Skeletal muscle satellite cell (primary cell): Measurements from ENCODE around the gene RCAN1.

Experiments used
- H3K27me3 ChIP-seq: 2 replicates; pipeline ENCODE4 v1.7.0; 2013; ENCODE audit warnings: low read length; ENCODE audit not compliant: control insufficient read depth, insufficient read depth
- H3K36me3 ChIP-seq: 2 replicates; pipeline ENCODE4 v1.7.0; 2013; ENCODE audit warnings: mild to moderate bottlenecking, control low read depth, low read length; ENCODE audit not compliant: insufficient read depth
- H3K4me1 ChIP-seq: 2 replicates; pipeline ENCODE4 v1.7.0; 2013; ENCODE audit warnings: low read length; ENCODE audit not compliant: control insufficient read depth, insufficient read depth
- H3K4me2 ChIP-seq: 2 replicates; pipeline ENCODE4 v1.7.0; 2013; ENCODE audit warnings: mild to moderate bottlenecking, low read length
- H3K4me3 ChIP-seq: 2 replicates; pipeline ENCODE4 v1.7.0; 2013; ENCODE audit warnings: low read length
- H3K9ac ChIP-seq: 2 replicates; pipeline ENCODE4 v1.7.0; 2013; ENCODE audit warnings: mild to moderate bottlenecking, low read depth, low read length, moderate library complexity
- H3K9me3 ChIP-seq: replicated peaks from 2 replicates; pipeline ENCODE4 v1.7.0; 2013; ENCODE audit warnings: mild to moderate bottlenecking, control low read depth, low read length

Gene RCAN1

DNA sequence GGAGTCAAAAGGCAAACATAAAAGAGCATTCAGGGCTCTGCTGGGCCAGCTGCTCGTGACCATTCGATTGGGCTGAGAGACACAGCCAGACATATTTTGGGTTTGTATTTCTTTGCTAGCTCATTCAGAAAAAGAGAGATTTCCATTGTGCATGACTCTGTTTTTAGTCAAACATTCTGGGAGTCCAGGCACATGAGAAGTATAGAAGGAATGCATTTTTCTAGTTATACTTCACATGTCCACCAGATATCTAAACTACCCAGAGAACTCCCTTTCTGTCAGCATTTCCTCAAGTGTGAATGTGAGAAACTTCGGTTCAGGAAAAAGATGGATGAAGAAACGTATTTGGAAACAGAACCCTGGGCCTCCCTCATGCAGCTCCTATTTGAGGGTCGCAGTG is 96.6 kb downstream of the RCAN1 start:
- Histone ChIP-seq H3K4me1 (no peaks in the 10 kb centered on the region), H3K36me3 (peaks cover 42% of the 10 kb centered on the region), H3K9me3 (no peaks in the 10 kb centered on the region), H3K4me2 (no peak overlapping the region), H3K9ac (no peak overlapping the region), H3K27me3 (no peaks in the 10 kb centered on the region), H3K4me3 (no peak overlapping the region)

DNA sequence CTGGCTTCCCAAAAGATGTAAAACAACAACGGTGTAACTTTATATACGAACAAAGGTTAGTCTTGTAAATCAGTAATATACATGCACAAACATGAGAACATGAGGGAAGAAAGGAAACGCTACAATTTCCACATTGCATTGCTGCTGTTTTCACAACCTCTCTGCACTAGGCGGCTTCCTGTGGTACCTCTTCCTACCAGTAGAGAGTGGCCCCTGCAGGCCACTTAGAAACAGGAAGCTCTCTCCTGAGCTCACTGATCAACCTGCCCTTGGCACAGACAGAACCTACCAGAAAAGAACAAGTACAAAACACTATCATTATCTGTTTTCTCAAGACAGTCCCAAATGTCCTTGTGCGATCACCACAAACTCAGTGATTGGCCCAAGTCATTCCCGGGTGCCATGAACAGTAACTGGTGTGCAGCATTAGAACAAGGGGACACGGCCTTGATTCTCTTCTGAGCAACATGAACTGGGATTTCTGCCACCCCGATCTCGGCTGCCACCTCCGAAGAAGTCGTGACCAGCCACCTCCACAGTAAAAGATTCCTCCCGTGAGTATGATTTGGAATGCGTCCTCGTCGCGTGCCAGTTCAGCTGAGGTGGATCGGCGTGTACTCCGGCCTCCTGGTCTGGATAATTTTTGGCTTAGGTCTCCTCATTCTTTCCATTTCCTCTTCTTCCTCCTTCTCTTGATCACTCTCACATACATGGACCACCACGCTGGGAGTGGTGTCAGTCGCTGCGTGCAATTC is 97.2 kb downstream of the RCAN1 start:
- Histone ChIP-seq H3K9ac (no peak overlapping the region), H3K4me2 (no peak overlapping the region), H3K9me3 (no peaks in the 10 kb centered on the region), H3K36me3 (peaks cover 42% of the 10 kb centered on the region), H3K4me3 (no peak overlapping the region), H3K27me3 (no peaks in the 10 kb centered on the region), H3K4me1 (no peaks in the 10 kb centered on the region)

DNA sequence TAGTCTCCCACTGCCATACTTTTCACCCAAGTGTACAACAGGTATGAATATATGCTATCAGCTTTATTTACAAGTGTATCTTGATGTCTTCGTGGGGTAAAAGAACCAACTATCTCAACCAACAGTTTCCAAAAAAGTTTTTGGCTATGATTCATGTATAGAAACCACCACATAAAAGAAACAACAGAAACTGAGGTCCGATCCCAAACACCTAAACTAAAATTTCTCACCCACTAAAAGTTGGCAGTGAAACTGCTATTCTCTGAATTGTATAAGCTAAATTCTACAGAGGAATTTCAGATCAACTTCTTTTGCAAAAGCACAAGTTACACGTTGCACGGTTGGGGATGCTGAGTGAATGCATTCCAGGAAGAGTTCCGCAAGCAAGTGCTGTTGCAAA is 97.9 kb downstream of the RCAN1 start:
- H3K9me3 ChIP-seq: no peaks in the 10 kb centered on the region
- H3K4me2 ChIP-seq: no peak overlapping the region
- no peak overlapping the region for H3K9ac ChIP-seq
- H3K27me3 ChIP-seq: no peaks in the 10 kb centered on the region
- peaks cover 4% of the 10 kb centered on the region for H3K4me1 ChIP-seq
- H3K4me3 ChIP-seq: no peak overlapping the region
- H3K36me3 ChIP-seq: peaks cover 42% of the 10 kb centered on the region

DNA sequence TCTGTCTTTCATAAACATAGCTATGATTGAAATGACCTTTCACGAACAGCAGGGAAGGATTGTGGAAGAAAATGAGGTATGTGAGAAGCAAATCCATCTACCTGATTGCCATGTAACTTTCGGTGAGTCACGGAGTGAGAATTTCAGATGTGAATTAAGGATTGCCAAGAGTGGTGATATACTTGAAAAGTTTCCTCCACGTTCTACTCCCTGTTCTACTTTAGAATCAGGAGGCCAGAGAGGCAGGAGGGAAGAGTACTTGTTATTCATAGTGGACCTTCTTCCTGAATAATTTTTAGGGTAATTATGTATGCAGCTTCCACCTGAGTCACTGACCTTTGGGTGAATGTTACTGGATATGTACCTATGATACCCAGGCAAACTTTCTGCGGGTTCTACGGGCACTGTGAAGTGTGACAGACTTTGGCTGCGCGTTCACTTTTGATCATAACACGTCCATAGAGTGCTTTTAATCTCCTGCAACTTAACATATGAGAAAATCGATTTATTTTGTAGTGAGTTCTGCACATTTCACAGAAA is 100.3 kb downstream of the RCAN1 start:
- Histone ChIP-seq H3K9ac (no peak overlapping the region), H3K4me3 (no peak overlapping the region), H3K4me2 (no peak overlapping the region), H3K36me3 (peaks cover 20% of the 10 kb centered on the region), H3K4me1 (peaks cover 12% of the 10 kb centered on the region), H3K9me3 (no peaks in the 10 kb centered on the region), H3K27me3 (no peaks in the 10 kb centered on the region)

DNA sequence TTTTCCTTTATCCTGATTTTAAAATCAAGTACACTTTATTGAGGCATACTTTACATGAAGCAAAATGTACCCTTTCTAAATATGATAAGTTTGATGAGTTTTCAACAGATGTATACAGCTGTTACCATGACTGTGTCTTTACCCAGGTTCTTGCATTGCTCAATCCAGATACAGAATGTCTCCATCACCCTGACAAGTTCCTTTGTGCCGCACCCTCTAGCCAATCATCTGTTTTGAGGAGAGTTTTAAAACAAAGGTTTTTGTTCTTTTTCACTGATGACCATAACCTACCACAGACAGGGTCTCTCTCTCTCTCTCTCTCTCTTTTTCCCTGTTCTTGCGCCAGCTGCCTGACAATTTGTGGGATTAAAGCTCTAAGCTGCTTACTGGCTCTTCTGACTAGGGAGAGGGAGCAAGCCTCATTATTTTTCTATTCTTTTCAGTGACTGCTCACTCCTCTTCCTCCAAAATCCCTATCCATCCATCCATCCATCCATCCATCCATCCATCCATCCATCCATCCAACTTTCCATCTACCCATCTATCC is 101.7 kb downstream of the RCAN1 start:
- H3K27me3 ChIP-seq: no peaks in the 10 kb centered on the region
- H3K4me2 ChIP-seq: no peak overlapping the region
- H3K9ac ChIP-seq: no peak overlapping the region
- H3K9me3 ChIP-seq: no peaks in the 10 kb centered on the region
- no peak overlapping the region for H3K4me3 ChIP-seq
- peaks cover 12% of the 10 kb centered on the region for H3K4me1 ChIP-seq
- peaks cover 10% of the 10 kb centered on the region for H3K36me3 ChIP-seq

DNA sequence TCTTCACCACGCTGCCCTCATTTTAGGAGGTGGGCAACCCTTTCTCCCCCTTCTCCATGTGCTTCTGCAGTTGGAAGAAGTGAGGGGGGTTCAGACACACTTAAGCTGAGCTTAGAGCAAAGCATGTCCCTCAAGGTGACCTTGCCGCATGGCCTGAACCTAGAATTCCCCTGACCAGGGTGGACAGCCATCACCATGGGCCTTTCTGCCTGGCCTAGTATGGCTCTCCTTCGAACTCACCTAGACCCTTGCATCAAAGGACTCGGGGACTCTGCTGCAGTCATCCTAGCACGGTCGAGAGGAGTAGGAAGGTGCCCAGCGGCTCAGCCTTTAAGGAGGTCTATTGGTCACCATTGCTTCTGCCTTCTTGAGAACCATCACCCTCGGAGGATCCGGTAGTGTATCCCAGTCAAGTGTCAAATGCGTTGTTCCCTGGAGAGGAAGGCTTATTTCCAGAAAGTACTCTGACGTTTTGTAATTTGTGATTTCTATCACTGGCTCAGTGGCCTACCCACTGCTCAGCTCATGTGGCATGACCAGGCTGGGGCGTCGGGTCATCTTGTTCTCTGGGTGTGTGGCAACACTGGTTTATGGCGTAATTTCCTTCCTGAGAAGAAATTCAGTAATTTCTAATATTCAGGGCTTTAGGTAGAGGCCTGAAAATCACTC is 103.0 kb downstream of the RCAN1 start, which contains the start of gene KCNE1:
Gene KCNE1 (minus strand): TSS at position 424 of the 669 bp plus-strand sequence. CDS start 62,576 bp downstream, outside the sequence.
- peaks cover 6% of the 10 kb centered on the region for H3K36me3 ChIP-seq
- peaks cover 10% of the 10 kb centered on the region for H3K27me3 ChIP-seq
- H3K9me3 ChIP-seq: no peaks in the 10 kb centered on the region
- no peak within 1 kb of the TSS for H3K9ac ChIP-seq
- peaks cover 12% of the 10 kb centered on the region for H3K4me1 ChIP-seq
- no peak within 1 kb of the TSS for H3K4me3 ChIP-seq
- no peak within 1 kb of the TSS for H3K4me2 ChIP-seq

DNA sequence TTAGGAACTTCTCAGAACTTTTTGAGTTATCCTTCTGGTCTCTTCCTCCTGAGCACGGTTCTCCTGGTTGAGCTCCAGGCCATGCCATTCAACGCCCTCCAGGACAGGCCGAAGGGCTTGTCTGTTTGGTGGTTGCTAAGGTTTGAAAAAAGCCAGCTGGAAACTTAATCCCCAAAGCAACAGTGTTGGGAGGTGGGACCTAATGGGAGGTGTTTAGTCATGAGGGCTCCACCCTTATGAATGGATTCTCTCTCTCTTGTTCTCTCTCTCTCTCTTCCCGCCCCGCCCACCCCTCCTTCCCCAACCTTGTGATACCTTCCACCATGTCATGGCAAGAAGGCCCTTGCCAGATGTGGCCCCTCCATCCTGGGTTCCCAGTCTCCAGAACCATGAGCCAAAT is 103.7 kb downstream of the RCAN1 start:
- Histone ChIP-seq H3K27me3 (peaks cover 13% of the 10 kb centered on the region), H3K9ac (no peak overlapping the region), H3K9me3 (no peaks in the 10 kb centered on the region), H3K4me2 (no peak overlapping the region), H3K4me3 (no peak overlapping the region), H3K36me3 (no peaks in the 10 kb centered on the region), H3K4me1 (peaks cover 12% of the 10 kb centered on the region)

DNA sequence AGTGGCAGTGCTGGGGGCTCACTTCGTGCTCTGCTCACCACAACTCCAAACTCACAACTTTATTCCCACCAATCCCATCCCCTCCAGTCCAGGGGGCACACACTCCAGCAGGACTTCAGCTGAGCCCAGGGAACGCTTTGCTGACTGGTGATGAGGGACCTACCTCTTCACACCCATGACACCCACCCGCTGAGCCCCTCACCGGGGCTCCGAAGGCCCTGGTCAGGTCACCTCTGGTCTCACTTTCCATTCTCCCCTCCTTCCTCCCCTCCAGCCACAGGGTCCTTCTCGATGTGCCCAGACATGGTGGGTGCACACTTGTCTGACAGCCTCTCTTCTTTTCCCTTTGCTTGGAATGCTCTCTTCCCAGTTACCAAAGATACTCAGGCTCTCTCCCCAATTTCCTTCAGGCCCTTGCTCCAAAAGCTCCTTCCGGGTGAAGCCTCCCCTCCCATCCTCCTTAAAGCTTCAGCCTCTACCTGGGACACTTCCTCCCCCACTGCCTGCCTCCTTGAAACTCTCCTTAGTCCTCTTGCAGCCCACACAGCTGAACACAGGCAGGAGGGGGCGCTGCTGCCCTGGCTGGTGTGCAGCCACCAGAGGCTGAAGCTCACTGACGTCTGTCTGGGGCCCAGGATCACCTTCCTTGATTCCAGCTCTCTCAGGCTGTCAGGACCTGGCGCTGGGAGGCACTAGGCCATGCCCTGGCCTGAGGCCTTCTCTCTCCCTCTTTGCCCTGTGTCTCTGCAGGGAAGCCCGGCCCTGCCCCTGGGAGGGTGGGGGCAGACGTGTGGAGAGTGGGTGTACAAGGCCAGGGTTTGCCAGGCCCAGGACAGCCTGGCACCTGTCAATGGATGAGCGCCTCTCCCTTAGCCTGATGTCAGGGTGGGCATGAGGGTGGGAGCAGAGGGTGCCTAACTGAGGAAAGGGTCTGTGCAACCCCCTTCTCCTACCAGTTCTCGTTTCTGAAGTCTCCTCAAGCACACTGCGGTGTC is 104.5 kb downstream of the RCAN1 start:
- H3K4me2 ChIP-seq: no peak overlapping the region
- H3K4me3 ChIP-seq: no peak overlapping the region
- peaks cover 13% of the 10 kb centered on the region for H3K27me3 ChIP-seq
- H3K4me1 ChIP-seq: peaks cover 12% of the 10 kb centered on the region
- no peaks in the 10 kb centered on the region for H3K36me3 ChIP-seq
- H3K9ac ChIP-seq: no peak overlapping the region
- no peaks in the 10 kb centered on the region for H3K9me3 ChIP-seq

DNA sequence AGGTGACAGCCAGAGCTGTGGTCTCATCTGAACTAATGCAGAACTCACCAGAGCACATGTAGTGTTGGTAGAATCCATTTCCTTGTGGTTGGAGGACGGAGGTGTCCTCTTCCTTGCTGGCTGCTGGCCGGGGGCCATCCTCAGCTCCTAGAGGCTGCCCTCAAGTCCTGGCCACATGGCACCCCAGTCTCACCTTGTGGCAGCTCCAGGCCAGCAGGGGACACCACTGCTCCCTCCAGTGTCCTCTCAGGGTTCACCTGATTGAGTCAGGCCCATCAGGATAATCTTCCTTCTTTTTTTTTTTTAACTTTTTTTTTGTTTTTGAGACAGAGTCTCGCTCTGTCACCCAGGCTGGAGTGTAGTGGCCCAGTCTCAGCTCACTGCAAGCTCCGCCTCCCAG is 105.8 kb downstream of the RCAN1 start:
- H3K9ac ChIP-seq: no peak overlapping the region
- peaks cover 12% of the 10 kb centered on the region for H3K4me1 ChIP-seq

DNA sequence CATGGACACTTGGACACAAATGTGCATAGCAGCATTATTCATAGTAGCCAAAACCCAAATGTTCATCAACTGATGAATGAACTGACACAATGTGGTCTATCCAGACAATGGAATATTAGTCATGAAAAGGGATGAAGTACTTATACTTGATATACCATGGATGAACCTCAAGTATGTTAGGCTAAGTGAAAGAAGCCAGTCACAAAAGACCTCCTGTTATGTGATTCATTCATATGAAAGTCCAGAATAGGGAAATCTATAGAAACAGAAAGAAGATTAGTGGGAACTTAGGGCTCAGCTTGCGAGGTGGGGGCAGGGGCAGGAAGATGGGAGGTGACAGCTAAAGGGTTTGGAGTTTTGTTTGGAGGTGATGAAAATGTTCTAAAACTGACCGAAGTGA is 110.3 kb downstream of the RCAN1 start:
- Histone ChIP-seq H3K9ac (no peak overlapping the region), H3K36me3 (no peaks in the 10 kb centered on the region)

More for the DNA sequence above, 105.8 kb downstream of the RCAN1 start:
- H3K36me3 ChIP-seq: no peaks in the 10 kb centered on the region
- H3K4me2 ChIP-seq: no peak overlapping the region
- no peak overlapping the region for H3K4me3 ChIP-seq
- H3K9me3 ChIP-seq: no peaks in the 10 kb centered on the region
- peaks cover 17% of the 10 kb centered on the region for H3K27me3 ChIP-seq

More for the DNA sequence above, 110.3 kb downstream of the RCAN1 start:
- Histone ChIP-seq H3K9me3 (no peaks in the 10 kb centered on the region), H3K4me1 (no peaks in the 10 kb centered on the region), H3K27me3 (peaks cover 52% of the 10 kb centered on the region), H3K4me3 (no peak overlapping the region), H3K4me2 (no peak overlapping the region)
